ENCODE results near the gene PIP5K1C. TPM values are rescaled to one million over a fixed set of nuclear protein-coding genes. Genes with fewer than 3 reads are reported as not detected.
A peak's percentile ranks its signal among the peaks of the same experiment; 100 is the strongest.

The PIP5K1C gene
- total and polyA plus RNA-seq, 9 of the 15 experiments (the other 6 are each of a cell fraction or from before 2014, with no cell fraction given) = 0.38 to 22.1 (median 4.1) TPM

- TF ChIP-seq ATF3 (IDR thresholded peaks at IDR 0.05) = peak; percentile 84
- no peak for TF ChIP-seq ATF3 (CRISPR knock-in tag; conservative IDR thresholded peaks at IDR 0.05)
- TF ChIP-seq SNAPC5 (CRISPR knock-in tag; IDR thresholded peaks at IDR 0.05) = no peak
- TF ChIP-seq ARID1B (IDR thresholded peaks at IDR 0.05) = peak; percentile 53
- no peak for TF ChIP-seq POLR2H (tag; IDR thresholded peaks at IDR 0.05; ENCODE audit: low read depth)
- no peak for TF ChIP-seq PHB (CRISPR knock-in tag; IDR thresholded peaks at IDR 0.05)
- TF ChIP-seq FOXA3 (CRISPR knock-in tag; conservative IDR thresholded peaks at IDR 0.05 in 1 of 2, IDR thresholded peaks at IDR 0.05 in 1 of 2) = no peak
- TF ChIP-seq TRIM24 (IDR thresholded peaks at IDR 0.05) = peak in 1 of 2 experiments; percentile 28; a peak in 2 of 4 replicates
- peak; percentile 63 for TF ChIP-seq MAFG (tag; conservative IDR thresholded peaks at IDR 0.05)
- peak; percentile 66 for TF ChIP-seq JUND (IDR thresholded peaks at IDR 0.05; ENCODE audit: borderline replicate concordance, low read depth, low read length)
- TF ChIP-seq JUND (tag; IDR thresholded peaks at IDR 0.05; ENCODE audit: borderline replicate concordance, low read depth, low read length) = peak; percentile 58; the same call in 2 of the 3 replicates
- TF ChIP-seq KDM1A (IDR thresholded peaks at IDR 0.05) = peak in 1 of 2 experiments; percentile 22; a peak in 2 of 4 replicates
- TF ChIP-seq YBX1 (IDR thresholded peaks at IDR 0.05) = no peak
- TF ChIP-seq ZNF212 (CRISPR knock-in tag; IDR thresholded peaks at IDR 0.05) = no peak
- TF ChIP-seq MAFK (IDR thresholded peaks at IDR 0.05; ENCODE audit: low read length) = peak; percentile 21; the same call in 1 of the 2 replicates
- TF ChIP-seq ATF7 (IDR thresholded peaks at IDR 0.05) = peak; percentile 64
- TF ChIP-seq ZNF316 (IDR thresholded peaks at IDR 0.05) = peak; percentile 63
- 0 out of 2 replicates have a peak, but pooled peaks have one; percentile 28 for TF ChIP-seq DPF2 (IDR thresholded peaks at IDR 0.05)
- TF ChIP-seq ZBTB7A (IDR thresholded peaks at IDR 0.05; ENCODE audit: borderline replicate concordance, control insufficient read depth, low read depth, low read length) = 0 out of 2 replicates have a peak, but pooled peaks have one; percentile 10
- TF ChIP-seq ZNF518B (CRISPR knock-in tag; IDR thresholded peaks at IDR 0.05) = no peak
- TF ChIP-seq FOXK2 (conservative IDR thresholded peaks at IDR 0.05 in 1 of 2, IDR thresholded peaks at IDR 0.05 in 1 of 2; ENCODE audit: low read depth in 2 of 2) = peak in 1 of 2 experiments; percentile 36; a peak in 1 of 4 replicates
Observed at GRCh38 chr19:3736106-3736724, 35.9 kb upstream of the PIP5K1C start (continued).
